Activated CD8-positive, alpha-beta memory T cell treated with anti-CD3 and anti-CD28 coated beads for 24 hours (primary cell): ENCODE results near the gene TCERG1L.
"Not testable (repeated sequence)": the region's sequence is repeated elsewhere in the genome, so short reads cannot be mapped to it uniquely, and the experiment has no call there.

Experiments used
- DNase-seq: peaks from one replicate; pipeline ENCODE4 v3.0.0-alpha.2; 2020

TCERG1L gene

DNA sequence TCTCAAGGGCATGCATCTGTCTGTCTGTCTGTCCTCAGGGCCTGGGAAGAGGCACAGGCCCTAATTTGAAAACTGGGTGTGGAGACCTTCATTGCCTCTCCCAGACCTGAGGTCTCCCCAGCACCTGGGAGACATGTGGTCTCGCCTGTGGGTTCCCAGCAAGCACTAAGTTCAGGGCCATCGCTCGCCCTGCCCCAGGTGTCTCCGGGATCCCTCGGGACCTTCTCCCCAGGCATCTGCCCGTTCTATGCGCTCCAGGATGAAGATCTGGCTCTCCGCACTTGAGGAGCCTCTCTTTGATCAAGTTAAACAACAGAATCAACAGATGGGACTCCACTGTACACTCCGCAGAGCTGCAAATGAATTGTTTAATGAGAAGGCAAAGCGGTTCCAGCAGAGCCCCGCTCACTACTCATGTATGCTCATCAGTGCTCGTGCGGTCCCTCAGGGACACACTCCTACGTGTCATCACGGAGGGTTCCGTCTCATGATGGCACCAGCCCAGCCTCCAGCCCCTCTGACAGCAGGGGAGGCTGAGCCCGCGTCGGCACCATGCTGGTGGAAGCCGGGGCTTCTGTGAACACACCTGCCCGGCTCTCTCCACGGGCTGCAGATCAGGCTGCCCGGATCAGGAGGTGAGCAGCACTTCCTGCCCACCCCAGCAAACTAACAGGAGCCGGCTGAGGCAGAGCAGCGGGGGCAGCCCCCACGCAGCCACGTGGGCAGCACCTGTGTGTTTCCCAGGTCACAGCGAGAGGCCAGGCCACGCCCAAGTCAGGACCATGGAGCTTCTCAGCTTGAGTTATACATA, 132.8 kb downstream of the TCERG1L start:
- DNase-seq = no peak

DNA sequence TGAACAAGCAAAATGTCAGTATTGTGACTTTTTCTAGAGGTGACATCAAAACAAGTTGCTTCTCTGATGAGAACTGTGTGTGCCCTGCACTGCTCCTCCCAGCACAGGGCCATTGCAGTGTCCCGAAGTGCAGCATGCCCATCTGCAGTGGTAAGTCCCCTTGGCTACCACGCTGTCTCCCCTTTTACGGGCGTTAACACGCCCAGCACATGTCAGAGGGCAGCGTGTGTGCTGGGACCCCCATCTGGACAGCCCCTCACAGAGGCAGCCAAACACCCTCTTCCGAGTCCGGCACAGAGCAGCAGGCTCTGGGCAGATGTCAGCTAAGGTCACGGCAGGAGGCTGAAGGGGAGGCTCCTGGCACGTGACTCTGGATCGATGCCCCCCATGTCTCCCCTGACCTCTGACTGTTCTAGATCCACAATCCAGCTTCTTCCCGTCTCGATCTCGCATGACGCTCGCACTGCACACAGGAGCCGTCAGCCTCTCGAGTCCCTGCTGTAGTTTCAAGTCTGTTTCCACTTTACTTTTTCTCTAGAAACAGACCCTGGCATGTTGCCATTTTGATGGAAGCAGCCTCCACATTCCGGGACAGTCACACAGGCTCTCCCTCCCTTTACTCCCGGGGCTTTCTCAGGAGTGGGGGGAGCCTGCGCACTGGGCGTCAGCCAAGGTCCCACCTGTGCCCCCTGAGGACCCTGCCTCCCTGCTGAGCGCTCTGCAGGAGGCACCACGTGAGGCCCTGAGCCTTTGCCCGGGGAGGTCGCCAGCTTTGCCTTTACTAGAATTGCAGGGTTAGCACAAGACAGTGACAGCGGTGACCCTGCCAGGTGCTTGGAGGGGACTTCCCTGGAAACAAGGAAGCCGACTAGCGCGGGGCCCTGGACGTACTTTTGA, 133.8 kb downstream of the TCERG1L start:
- peak; percentile 21 for DNase-seq

DNA sequence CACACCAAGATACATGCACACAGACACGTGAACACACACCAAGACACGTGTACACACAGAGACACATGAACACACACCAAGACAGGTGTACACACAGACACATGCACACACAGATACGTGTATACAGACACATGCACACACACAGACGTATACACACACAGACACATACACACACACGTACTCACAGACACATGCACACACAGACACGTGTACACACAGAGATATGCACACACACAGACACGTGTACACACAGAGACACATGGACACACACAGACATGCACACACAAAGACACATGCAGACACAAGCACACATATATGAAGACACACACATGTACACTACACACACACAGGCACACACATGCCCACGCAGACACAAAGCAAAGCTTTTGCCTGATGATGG, 134.6 kb downstream of the TCERG1L start:
- DNase-seq = no peak

DNA sequence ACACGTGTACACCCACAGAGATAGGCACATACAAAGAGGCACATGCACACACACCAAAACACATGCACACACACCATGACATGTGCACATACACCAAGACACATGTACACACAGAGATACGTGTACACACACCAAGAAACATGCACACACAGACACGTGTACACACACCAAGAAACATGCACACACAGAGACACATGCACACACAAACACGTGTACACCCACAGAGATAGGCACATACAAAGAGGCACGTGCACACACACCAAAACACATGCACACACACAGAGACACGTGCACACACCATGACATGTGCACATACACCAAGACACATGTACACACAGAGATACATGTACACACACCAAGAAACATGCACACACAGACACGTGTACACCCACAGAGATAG, 135.2 kb downstream of the TCERG1L start:
- not testable (repeated sequence) for DNase-seq

DNA sequence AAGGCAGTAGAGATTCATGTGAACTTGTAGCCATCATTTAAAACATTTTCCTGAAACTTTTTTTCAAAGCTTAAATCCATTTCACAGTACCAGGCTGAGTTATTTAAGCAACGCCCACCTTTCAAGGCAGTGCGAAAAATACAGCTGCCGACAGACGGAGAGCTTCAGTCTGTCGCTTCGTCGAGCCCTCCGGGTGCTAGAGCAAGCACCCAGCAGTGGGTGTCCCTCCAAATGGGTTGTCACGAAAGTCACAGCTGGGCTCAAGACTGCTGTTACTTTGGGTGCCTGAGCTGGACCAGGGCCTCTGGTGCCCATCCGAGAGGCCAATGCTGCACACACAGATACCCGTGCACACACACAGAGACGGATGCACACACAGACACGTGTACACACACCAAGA, 135.6 kb downstream of the TCERG1L start:
- DNase-seq = no peak

DNA sequence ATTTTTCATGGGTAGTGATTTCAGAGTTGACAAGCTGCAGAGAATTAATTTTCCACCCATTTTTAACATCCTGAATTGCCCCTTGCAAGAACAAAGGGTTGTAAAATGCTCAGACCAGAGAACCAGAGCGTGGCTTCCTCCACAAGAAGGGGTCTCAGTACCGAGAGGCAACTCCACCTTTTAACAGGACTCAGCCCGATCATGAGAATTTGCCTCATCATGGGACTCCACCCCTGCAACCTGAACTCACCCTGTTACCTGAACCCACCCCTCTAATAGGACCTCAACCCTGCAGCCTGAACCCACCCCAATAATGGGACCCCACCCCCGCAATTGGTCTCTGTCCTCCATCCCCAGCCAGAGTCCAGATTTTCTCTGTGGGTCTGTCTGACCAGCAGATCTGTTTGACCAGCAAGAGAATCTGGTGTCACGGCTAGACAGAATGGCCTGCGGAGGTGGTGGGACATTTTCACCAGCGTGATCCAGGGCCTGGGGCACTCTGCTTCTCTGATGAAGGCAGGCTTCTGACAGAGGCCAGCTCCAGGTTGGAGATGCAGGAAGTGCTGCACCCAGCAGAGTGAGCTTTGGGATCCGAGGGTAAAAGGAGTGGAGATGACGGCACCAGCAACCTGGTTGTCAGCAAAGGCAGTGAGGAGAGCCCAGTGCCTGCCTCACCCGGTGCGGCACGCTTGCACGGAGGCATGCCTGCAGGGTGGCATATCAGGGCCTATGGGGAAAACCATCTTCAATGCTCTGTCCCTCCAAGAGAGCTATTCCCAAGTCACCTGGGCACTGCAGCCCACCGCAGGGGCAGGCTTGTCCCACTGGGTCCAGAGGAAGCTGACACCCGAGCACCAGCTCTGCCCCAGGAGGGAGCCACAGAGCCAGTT, 136.6 kb downstream of the TCERG1L start:
- DNase-seq = peak; percentile 38

DNA sequence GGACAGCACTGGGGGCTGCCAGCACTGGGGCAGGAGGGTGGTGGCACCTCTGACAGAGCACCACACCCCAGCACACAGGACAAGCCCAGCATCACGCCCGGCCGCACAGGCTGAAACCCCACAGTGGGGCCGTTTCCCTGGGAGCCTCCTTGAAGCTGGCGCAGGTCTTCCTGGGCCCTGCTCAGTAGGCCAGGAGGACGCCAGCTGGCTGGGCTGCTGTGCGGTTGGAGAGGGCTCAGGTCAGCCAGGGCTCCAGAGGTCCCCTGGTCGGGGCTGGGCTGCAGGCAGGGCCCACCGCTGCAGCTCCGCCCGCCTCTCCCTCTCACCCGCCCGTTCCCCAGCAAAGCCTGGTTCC, 137.3 kb downstream of the TCERG1L start:
- no peak for DNase-seq

DNA sequence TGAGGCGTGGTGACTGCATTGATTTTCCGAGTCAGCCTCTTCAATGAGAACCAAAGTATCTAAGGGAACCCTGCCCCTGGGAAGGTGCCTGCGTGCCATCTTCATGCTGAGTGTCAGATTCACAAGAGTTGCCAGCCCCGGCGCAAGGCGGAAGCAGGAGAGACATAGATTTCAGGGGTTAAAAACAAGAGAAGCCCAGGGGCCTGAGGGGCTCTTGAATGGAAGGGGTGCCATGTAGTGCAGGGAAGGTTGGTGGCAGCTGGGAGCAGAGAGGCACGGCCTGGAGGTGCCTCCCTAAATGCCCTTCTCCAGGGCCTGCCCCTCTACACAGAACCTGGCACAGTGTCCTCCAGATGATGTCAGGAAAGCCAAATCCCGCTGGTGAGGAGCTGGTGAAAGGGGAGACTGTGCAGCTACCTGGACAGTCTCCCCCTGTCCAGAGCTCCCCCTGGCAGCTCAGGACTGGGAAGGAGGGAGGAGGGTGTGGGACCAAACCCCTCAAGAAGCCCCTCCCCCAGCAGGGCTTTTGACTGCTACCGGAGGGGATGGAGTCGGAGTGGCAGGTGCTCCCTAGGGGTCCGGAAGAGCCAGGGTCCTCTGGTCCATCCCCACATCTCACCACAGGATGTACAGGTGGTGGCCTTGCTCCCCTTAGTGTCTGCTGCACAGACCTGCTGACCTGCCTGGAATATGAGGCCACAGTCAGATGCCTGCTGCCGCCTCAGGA, 137.9 kb downstream of the TCERG1L start:
- DNase-seq = peak; percentile 32

DNA sequence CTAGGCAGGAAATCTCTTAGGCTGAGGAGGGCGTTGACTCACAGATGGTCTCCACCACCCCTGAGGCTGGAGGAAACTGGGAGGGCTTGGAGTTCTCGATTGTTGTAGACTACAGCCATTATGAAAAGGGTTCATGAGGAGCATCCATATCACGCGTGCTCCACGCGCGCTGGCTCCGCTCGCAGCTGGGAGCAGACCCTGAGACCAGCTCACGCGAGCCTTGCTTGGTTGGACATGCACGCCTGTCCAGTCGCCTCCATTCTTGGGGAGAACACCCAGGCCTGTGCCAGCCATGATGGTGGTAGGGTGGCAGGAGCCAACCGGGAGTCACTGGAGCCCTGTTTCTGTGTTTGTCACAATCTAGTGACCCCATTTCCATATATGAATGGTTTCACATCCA, 139.1 kb downstream of the TCERG1L start:
- peak; percentile 19 for DNase-seq

DNA sequence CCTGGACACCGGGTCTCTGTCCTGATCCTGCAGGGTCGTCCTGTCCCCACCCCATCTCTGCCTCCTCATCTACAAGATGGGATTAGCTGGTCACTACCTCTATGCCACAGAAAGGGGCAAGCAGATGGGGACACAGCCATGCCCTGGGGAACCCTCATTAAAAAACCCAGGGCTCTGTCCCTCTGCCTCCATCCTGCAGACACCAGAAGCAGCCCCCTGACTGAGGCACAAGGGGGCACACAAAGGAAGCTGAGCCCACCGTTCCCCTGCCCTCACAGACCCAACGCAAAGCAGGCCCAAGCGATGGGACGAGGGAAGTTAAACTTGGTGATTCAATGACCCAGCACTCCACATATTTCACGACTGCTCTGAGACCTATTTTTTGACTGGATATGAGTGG, 142.4 kb downstream of the TCERG1L start:
- no peak for DNase-seq

DNA sequence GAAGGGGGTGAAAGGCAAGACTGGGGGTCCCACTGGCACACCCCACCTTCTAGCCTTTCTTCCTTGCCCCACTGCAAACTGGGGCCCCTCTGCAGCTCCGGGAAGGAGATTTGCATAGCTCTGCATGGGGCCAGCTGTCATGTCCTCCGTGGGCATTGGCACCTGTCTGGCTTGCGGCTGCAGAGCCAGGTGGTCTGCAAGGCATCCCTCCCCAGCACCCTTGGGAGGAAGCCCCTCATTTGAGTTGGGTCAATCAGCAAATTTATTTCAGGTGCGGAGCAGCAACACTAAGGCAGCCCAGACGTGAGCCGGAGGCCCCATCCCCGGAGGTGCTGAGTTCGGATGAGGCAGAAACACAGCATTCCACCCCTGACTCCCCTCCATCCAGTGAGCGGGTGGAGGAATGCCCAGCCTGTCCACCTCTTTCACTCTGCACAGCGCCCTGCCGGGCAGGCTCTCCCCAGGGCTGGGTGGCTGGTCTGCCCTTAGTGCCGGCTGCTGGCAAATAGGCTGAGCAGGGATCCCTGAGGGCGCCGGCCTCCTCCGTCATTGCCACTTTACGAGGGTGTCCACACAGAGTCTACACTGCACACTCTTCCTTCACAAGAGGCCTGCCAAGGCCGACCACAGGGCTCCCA, 143.2 kb downstream of the TCERG1L start:
- DNase-seq = no peak

DNA sequence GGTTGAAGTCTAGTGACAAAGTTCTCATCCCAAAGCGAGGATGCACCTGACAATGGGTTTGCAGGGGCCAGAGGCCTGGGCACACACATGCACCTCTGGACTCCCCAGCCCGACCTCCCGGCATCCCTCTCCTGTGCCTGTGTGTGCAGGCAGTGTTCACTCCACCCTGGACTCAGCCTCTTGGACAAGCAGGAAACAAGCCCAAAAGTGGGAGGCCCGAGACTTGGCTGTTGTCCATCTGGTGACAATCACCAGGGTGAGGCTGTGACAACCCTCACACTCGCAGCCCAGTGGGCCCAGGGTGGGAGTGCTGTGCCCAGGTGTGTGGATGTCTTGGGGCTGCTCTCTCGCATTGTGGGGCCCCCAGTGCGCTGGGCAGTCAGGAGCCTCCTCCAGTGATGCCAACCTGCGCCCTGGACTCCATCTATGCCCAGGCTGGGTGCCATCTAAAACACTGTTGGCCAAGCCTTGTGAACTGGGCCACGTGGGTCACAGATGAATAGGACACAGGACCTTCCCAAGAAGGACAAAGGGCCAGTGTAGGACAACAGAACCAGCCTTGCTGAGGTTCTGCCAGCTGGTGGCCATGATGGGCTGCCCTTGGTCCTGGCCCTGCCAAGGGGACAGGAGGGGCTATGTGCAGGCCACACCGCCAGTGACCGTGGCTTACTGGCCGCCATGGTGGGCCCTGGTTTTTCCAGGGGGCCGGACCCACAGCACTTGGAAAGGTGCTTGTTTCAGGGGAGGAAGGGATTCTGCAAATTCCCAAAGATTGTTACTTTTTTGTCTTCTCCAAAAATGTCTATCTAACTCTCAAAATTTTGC, 144.3 kb downstream of the TCERG1L start:
- peak; percentile 37 for DNase-seq

DNA sequence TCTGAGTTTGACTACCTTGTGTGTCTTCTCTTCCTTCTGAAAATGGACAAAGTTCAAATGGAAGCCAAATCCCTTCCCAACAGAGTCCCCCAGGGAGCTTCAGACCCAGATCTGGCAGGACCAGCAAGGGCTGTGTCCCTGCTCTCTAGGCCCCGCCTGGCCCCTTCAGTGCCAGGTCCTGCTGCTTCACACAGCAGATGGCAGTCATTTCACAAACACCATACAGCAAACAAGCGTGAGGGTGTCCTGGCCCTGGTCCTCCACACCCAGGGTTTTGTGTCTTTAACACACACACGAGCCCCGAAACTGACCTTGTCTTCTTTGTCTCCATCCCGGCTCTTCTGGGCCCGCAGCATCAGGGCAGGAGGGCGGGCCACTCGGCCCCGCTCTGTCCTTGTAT, 145.0 kb downstream of the TCERG1L start:
- DNase-seq = no peak

DNA sequence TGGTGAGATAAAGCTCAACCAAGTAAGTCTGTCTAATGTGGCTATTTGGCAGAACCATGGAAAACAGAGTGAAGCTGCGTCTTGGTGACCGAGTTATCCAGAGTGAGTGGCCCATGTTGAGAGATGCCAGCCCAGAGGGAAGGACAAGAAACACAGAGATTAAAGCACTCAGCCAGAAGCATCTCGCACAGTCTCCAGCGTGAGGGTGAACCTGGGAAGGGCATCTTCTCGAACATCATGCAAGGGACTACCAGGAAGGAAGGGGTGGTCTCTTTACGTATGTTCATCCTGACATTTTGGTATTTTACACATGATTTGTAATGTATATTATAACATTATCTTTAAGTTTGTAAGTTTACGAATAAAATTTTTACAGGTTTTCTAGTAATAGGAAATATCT, 146.4 kb downstream of the TCERG1L start:
- DNase-seq = no peak

DNA sequence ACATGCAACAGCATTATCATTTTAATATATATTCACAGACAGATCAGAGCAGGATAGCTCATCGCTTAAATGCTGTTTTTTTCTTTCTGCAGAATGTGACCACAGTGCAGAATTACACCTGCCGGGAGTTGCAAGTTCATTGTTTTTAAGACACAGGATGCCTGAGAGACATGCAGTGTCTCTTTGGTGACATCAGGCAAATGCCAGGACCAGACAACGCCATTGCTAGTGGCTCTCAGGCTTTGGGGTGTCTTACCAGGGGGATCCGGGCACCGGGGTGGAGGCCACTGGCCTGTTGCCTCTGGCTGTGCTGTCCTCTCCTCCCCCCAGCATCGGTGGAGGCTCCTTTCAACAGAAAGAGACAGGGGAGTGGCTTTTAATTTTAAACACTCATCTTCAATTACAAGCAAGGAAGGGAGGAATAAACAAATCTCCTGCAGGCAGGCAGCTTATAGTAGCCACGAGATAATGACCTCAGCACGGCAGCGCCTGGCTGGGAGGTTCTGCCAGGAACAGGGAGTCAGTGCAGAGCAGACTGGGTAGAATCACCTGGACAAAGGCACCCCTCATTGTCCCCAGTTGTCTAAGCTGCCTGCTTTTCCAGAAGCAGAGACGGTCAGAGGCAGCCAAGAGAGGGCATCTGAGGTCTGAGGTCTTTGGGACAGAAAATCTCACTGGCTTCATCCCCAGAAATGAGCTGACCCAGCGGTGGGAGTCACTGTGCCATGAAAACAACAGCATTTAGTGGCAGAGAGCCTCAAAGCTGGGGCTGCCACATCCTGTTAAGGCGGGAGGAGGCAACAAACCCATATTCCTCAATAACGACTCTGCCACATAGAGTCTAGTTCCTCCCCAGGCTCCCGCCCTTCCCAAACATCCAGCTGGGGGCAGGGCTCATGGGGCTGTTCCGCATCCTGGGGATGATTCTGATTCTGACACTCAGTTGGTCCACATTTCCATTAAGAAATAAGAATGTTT, 148.4 kb downstream of the TCERG1L start:
- no peak for DNase-seq

DNA sequence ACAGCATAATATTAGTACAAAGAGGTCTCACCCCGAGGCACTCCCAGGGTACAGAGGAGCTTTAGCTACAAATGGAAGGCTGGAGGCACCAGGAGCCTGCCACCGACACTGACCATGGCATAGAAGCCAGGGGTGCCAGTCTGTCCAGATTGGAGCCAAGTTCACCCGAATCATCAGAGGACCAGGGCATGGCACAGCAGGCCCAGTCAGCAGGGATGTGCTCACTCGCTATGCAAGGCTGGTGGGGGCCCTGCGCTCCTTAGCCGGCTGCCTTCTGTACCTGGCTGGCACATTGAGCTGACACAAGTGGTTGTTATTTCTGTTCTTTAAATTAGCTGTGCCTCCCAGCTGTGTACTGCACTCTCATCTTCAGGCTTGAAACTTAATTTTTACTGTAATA, 149.3 kb downstream of the TCERG1L start:
- no peak for DNase-seq

DNA sequence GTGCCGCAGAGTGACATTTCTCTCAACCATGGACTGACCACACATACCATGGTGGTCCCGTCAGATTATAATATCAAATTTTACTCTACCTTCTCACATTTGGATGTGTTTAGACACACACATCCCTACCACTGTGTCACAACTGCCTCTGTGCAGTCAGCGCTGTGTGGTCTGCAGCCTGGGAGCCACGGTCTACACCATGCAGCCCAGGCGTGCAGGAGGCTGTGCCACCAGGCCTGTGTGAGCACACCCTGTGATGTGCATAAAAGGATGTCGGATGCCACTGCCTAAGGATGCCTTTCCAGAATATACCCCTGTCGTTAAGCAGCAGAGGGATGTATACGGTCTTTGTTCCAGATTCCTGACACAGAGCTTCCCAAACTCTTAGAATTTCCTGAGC, 150.4 kb downstream of the TCERG1L start:
- DNase-seq = no peak

DNA sequence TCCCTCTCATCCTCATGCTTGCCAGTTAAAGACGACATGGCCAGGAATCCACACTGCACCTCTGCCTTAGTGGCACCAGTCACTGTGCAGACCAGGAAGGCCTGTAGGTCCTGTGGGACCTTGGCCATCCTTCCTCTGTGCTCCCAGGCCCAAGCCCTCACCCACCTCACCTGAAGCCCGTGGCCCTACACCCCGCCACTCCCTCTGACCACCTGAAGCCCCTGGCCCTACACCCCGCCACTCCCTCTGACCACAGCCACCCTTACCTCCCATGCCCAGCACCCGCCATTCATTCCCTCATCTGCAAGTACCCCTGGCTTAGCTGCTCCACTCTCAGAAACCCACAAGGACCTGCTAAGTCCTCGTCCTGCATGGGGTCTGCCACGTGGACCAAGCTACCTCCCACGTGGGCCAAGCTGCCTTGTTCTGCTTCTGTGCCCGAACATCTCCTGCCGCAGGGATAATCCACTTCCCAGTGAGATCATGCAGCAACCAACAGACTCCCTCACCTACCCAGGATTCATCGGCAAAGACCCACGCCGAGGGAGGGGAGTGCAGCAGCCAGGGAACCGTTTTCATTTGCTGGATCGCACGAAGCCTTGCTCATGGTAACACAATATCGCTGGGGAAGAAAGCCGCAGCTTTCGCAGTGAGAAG, 151.2 kb downstream of the TCERG1L start:
- no peak for DNase-seq

DNA sequence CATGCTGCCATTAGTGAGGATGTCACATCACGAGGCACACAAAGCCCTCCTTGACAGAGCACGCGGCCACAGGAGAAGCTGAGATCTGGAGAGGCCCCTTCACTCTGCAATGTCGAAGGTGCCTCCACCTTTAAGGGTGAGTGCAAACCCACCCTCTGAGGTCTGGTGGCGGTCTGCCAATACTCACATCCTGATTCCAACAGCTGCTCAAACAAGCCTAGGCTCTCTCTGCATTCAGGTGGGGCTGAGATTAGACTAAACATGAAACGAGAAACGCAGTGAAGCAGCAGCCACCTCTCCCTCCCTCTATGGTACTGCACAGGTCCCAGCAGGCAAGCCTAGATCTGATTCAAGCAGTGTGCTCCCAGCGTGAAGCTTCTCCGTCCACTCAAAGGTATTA, 151.8 kb downstream of the TCERG1L start:
- no peak for DNase-seq
